H1 (cell line): Measurements from ENCODE around the gene PRKAR1B. TPM values are rescaled to one million over a fixed set of nuclear protein-coding genes. Genes with fewer than 3 reads are reported as not detected.

Experiments
- RNF2 ChIP-seq: fragments of 200-900, 300-1000 bp; sonication (generic); IDR thresholded peaks from 2 replicates; pipeline ENCODE4 v1.7.1; 2016; ENCODE audit warnings: borderline replicate concordance, low read depth, mild to moderate bottlenecking, antibody characterized with exemption, low read length; ENCODE audit not compliant: poor library complexity, severe bottlenecking; ENCODE audit errors: missing control alignments
- polyA plus RNA-seq, 7 experiments: library from polyadenylated mRNA; depleted of rRNA in 3 of 7; stranded (reverse) in 5 of 7; unstranded in 2 of 7; fragments of >200 nt in 5 of 7; fragments of 200-250 nt in 2 of 7; gene quantifications; 1 replicate in 5 of 7; 2 replicates in 1 of 7; 4 replicates in 1 of 7; pipeline versions ENCODE4 v1.2.1 to v1.2.3, GENCODE V29; 2011 to 2013; ENCODE audit warnings: missing spikeins in 2 of 7, mixed read lengths in 2 of 7
- total RNA-seq: library from RNA; stranded (reverse); fragmentation: NEBNext Ultra II Directional; extraction: Animal tissue kit (Norgen Biotek cat#: 25700); gene quantifications from 2 replicates; pipeline ENCODE4 v1.2.1, GENCODE V29; 2021

The PRKAR1B gene
- total and polyA plus RNA-seq, 2 of the 8 experiments (the other 6 are each of a cell fraction or from before 2014, with no cell fraction given) = 12.3 to 55.7 TPM

DNA sequence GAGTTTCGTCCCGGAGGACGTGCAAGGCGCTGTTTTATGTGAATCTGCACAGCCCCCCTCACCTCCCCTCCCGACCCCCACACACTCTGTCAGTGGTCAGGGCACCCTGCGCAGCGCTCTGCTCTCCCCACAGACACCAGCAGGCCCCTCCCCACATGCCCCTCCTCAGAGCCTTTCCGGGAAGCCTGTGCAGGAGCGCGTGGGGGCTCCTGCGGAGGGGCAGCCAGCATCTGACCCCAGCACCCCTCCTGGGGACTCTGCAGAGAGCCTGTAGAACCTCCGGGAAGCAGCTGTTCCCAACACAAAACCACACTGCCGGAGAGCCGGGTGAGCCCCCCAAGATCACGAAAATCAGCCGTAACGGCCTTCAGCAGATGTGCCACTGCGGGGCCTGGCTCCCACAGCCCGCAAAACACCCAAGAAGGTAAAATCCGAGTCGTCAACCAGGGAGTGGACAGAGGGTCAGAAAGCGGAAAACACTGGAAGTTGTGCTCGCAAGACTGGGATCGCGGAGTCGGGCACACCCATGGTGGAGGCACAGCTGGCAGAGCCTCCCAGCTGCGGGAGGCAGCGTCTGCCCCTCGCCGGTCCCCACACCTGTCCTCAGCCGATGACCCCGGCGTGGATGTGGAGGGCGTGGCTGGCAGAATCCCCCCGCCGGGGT lies 153.7 kb downstream of the PRKAR1B start (continued):
- TF ChIP-seq RNF2 = no peak
- TF ChIP-seq, all 59 proteins: peak for 0
